Medulla oblongata (tissue), 1 donor: Measurements from ENCODE around the gene CDH10.
A peak's percentile ranks its signal among the peaks of the same experiment; 100 is the strongest.

Source experiments
- DNase-seq: peaks from one replicate; pipeline ENCODE4 v3.0.0-alpha.2; 2015; ENCODE audit errors: extremely low spot score

The CDH10 gene

DNA sequence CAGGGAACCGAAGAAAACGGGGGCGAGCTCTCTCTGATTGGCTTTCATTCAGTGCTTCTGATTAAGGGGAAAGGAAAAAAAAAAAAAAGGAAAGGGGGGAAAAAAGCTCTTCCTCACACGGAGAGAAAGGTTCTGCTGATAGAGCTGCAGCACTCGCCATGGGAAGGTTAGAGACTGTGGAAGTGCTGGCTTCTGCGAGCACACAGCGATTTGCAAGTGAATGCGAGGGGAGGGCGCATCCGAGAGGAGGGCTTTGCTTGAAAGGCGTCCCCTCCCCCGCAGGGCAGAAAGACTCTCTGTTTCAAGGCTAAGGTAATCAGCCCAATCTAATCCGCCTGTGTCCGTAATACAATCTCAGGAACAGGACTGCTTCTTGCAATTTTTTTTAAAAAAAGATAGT, at the start of gene CDH10:
CDH10 (minus strand) TSS at position 218 of the 400 bp plus-strand sequence. CDS start 51,488 bp downstream, outside the sequence.
- peak; percentile 76 for DNase-seq

- no peak for DNase-seq
Observed at GRCh38 chr5:24693609-24694008, 48.8 kb upstream of the CDH10 start.

- DNase-seq = no peak
Observed at GRCh38 chr5:24691074-24691473, 46.3 kb upstream of the CDH10 start.

- no peak for DNase-seq
Observed at GRCh38 chr5:24681106-24681505, 36.3 kb upstream of the CDH10 start.

GRCh38 chr5:24668050-24668449, 23.3 kb upstream of the CDH10 start:
- no peak for DNase-seq

DNA sequence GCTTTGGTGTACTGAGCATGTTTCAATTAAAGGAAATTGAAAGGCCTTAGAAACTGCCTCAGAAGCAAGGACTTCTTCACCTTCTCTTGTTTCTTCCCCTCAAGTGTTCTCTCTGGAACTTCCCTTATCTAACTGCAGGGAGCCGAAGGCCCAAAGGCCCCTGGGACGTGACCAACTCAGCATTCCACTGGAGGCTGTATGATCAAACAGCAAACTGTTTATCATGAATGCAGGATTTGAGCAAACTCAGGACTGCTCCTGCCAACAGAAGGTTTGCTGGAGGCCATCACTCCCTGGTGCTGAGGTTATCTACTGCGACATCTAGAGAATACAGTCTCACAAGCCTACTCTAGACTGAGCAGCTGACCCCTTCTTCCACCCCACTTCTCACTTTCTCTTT, 4.8 kb upstream of the CDH10 start:
- DNase-seq = no peak

- DNase-seq = no peak
Observed at GRCh38 chr5:24646915-24647314, 2.1 kb upstream of the CDH10 start.

DNA sequence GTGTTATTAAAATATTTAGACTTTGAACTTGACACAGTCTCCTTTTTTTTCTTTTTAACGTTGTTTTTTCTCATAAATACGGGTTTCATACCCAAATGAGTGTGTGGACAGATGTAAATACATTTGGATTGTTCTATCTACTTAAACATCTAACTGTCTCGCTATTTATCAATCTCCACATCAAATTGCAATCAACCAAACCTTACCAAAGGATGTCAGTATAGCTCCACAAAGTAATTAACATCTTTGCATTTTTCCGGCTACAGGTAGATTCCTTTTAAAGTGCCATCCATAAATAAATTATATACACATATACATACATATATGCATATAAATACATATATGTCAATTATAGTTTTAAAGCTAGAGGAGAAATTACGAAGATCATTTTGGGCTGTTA, 705 bp upstream of the CDH10 start:
- no peak for DNase-seq

DNA sequence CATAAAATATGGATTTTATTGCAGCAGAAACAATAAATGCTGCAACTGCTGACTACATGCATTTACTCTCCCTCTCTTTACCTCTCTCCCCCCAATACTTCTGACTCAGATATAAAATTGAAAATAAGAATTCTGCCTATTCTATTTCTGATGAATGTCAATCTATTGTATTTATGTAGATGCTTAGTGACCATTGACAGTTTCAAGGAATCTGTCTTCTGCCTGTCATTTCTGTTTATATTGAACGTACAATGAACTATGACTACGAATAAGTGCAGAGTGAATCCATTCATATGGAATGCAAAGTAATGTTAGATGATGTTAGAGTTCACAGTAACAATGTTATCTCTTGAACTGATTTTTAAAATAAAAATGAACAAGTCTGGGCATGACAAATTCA, 898 bp downstream of the CDH10 start:
- no peak for DNase-seq

GRCh38 chr5:24643156-24643555, 1.6 kb downstream of the CDH10 start:
- no peak for DNase-seq

DNA sequence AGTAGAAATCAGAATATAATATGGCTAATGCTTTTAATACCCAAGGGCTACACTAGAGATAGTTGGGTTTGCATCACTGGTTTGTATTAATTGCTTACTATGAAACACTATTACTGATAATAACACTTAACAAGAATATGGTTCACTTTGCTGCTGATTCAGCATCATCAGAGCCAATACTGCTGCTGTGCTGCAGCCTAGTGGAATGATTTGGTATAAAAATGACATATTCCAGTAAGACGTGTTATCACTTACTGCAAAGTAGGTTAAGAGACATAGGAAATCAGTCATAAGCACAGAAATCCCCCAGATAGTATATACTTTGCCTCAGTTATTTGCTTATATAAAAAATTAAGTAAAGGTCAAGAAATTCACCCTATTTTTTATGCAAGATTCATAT, 2.8 kb downstream of the CDH10 start:
- peak; percentile 66 for DNase-seq

- DNase-seq = no peak
Observed at GRCh38 chr5:24635209-24635608, 9.6 kb downstream of the CDH10 start.

GRCh38 chr5:24633715-24634325, 11.0 kb downstream of the CDH10 start:
- DNase-seq = peak; percentile 83

DNA sequence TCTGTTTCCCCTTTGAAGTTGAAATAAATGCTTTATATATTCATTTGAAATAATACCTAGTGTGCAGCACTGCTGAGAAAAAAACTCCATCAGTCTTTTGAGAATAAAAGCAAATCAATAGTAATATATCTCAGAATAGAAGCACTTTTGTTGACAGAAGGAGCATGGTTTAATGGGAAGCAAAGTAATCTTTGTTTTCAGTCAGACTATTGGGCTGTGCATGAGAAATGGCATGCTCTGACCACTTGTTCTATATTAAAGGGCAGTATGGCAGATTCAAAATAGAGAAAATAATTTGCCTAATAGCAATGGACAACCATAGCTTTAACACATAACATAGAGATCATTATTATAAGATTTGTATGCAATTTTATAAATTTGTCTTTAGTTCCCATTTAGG, 12.4 kb downstream of the CDH10 start:
- DNase-seq = no peak

GRCh38 chr5:24630918-24631317, 13.9 kb downstream of the CDH10 start:
- DNase-seq = no peak

DNA sequence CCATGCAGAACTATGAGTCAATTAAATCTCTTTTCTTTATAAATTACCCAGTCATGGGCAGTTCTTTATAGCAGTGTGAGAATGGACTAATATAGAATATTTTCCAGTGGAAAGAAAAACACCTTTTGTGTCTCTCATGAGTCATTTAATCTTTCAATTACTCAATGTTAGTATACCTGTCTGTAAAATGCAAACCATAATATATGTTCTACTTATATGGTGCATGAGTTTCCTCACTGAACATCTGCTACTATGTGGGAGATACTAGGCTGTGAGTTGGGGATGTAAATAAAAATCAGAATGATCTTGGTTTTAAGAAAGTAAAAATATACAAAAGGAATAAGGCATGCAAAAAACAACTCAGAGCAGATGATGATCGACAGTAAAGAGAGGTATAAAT, 15.0 kb downstream of the CDH10 start:
- DNase-seq = no peak

DNA sequence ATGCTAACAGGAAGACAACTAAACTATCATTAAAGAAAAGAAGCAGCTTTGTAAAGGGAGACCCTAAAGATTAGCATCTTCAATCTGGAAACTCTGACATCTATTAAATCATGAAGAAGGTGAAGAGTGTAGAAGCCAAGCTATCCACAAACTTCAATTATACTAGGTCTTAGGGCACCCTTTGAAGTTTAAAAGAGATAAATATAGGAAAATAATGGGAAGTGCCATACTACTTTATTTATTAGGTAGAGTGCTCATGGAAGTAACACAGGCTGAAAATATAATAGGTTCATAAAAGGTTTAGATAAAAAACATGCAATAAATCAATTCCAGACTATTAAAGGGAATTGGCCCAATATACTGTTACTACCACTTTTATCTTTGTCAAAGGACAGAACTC, 19.9 kb downstream of the CDH10 start:
- no peak for DNase-seq

- DNase-seq = no peak
Observed at GRCh38 chr5:24623624-24624023, 21.2 kb downstream of the CDH10 start.

DNA sequence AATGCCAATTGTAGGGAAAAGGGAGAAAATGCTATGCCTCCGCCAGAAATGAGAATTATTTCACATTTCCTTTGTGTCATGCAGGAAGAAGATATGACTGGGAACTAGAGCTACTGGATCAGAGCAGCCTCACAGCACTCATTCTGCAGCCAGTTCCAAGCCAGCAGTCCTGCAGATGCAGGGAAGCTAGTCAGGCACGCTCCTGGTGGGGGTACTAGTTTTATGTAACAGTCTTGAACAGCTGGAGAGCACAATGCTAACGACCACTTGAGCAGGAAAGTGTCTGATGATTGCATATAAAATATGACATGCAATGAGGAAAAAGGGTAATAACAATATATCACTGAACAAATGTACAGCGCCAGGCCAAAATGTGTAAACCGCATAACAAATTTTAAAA, 21.7 kb downstream of the CDH10 start:
- no peak for DNase-seq

GRCh38 chr5:24621792-24622191, 23.0 kb downstream of the CDH10 start:
- DNase-seq = peak; percentile 50

DNA sequence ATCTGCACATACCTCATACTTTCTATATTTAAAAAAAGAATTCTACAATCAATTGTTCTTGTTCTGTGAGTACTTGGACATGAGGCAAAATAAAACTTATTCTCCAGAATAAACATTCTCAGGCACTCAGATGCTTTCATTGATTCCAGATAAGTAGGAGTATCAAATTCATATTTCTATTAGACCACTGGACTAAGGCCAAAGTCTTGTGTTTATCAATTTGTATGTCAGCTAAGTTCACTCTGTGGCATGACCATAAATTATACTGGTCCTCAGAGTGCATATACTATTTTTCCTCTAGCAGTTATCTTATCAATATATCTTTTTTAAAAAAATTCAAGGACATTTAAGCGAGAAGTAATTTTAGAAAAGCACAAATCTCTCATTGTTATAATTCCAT, 28.2 kb downstream of the CDH10 start:
- DNase-seq = no peak

- DNase-seq = no peak
Observed at GRCh38 chr5:24615159-24615558, 29.6 kb downstream of the CDH10 start.

DNA sequence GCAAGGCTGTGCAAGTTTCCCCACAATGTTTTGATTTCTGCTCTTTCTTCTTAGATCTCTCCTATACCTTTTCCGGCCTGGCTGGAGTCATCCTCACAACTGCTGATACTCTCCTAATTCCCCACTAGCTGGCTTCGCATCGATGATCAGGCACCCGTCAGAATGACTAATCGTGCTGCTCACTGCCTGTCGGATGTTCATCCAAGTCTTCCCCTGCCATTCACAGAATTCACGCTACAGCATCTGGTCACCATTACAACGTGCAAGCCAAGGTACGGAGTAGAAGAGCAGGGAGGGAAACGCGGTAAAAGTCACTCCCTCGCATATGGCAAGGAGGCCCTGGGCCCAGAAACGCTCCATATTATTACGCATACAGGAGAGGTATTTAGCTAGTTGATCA, 35.1 kb downstream of the CDH10 start:
- no peak for DNase-seq

GRCh38 chr5:24606971-24607370, 37.8 kb downstream of the CDH10 start:
- peak; percentile 50 for DNase-seq
